Fibroblast of the aortic adventitia (primary cell): ENCODE measurements around the gene MED19. TPM values are rescaled to one million over a fixed set of nuclear protein-coding genes. Genes with fewer than 3 reads are reported as not detected.

ENCODE experiments used
- DNase-seq: peaks from one replicate; pipeline ENCODE4 v3.0.0-alpha.2; 2010; ENCODE audit warnings: low read depth
- H3K4me3 ChIP-seq: 2 replicates; pipeline ENCODE4 v1.5.1; 2011; ENCODE audit warnings: low read depth, mild to moderate bottlenecking, control low read depth, low read length, moderate library complexity
- CTCF ChIP-seq: IDR thresholded peaks from 2 replicates; pipeline ENCODE4 v1.5.1; 2011; ENCODE audit warnings: mild to moderate bottlenecking, low read length, control low read depth, inconsistent platforms; ENCODE audit not compliant: insufficient read depth
- total RNA-seq: library from RNA; depleted of rRNA; stranded (reverse); fragments of >200 nt; gene quantifications from 2 replicates; pipeline ENCODE4 v1.2.3, GENCODE V29; 2012; ENCODE audit warnings: low replicate concordance

The MED19 gene
- total RNA-seq, 1 donor = 16.9 TPM

GRCh38 chr11:57667117-57667735 lies 44.8 kb downstream of the MED19 start:
- peak; percentile 5 for TF ChIP-seq CTCF
- H3K4me3 ChIP-seq = peak overlapping the region; percentile 76

GRCh38 chr11:57663975-57664374 lies 48.0 kb downstream of the MED19 start:
- TF ChIP-seq CTCF = no peak
- no peak overlapping the region for H3K4me3 ChIP-seq
- DNase-seq = no peak

More at GRCh38 chr11:57667117-57667735, 44.8 kb downstream of the MED19 start:
- peak; percentile 100 for DNase-seq

GRCh38 chr11:57662893-57663292 lies 49.1 kb downstream of the MED19 start:
- no peak overlapping the region for H3K4me3 ChIP-seq
- DNase-seq = no peak
- no peak for TF ChIP-seq CTCF

GRCh38 chr11:57659669-57660068 lies 52.3 kb downstream of the MED19 start:
- DNase-seq = no peak
- no peak overlapping the region for H3K4me3 ChIP-seq
- no peak for TF ChIP-seq CTCF

GRCh38 chr11:57658023-57658361 lies 54.0 kb downstream of the MED19 start:
- DNase-seq = no peak
- TF ChIP-seq CTCF = no peak
- H3K4me3 ChIP-seq = peak overlapping the region; percentile 78

- H3K4me3 ChIP-seq = peak within 1 kb of the TSS; percentile 78
- TF ChIP-seq CTCF = no peak
- DNase-seq = peak; percentile 98
These were observed 54.6 kb downstream of the MED19 start, which contains the start of gene CLP1 for GRCh38 chr11:57657194-57658022. Gene CLP1, plus strand, starts transcription at chr11:57657762. Its CDS starts 1,715 bp downstream, at chr11:57659477.
